ENCODE results near the gene NKPD1.

NKPD1 gene

GRCh38 chr19:45115809-45116615, 44.8 kb downstream of the NKPD1 start:
- H3K36me3 ChIP-seq (ENCODE audit: control insufficient read depth, insufficient read depth, low read length), result no peaks in the 10 kb centered on the region
- H3K27ac ChIP-seq (ENCODE audit: low read depth, low read length), result no peak overlapping the region
- H3K9ac ChIP-seq (ENCODE audit: low read length), result no peak overlapping the region
- H3K4me3 ChIP-seq (ENCODE audit: low read length), result no peak overlapping the region
- no peaks in the 10 kb centered on the region for H3K27me3 ChIP-seq (ENCODE audit: control insufficient read depth, insufficient read depth, low read length)
- H3K4me1 ChIP-seq (ENCODE audit: control insufficient read depth, insufficient read depth, low read length), result peaks cover 3% of the 10 kb centered on the region

- Histone ChIP-seq H3K4me1 (ENCODE audit: control insufficient read depth, insufficient read depth, low read length) (peaks cover 3% of the 10 kb centered on the region), H3K9ac (ENCODE audit: low read length) (no peak overlapping the region), H3K27me3 (ENCODE audit: control insufficient read depth, insufficient read depth, low read length) (no peaks in the 10 kb centered on the region), H3K27ac (ENCODE audit: low read depth, low read length) (no peak overlapping the region), H3K36me3 (ENCODE audit: control insufficient read depth, insufficient read depth, low read length) (no peaks in the 10 kb centered on the region), H3K4me3 (ENCODE audit: low read length) (no peak overlapping the region)
Measured at GRCh38 chr19:45114116-45114515, 46.7 kb downstream of the NKPD1 start.

GRCh38 chr19:45113628-45114027, 47.2 kb downstream of the NKPD1 start:
- H3K9ac ChIP-seq (ENCODE audit: low read length), result no peak overlapping the region
- peaks cover 3% of the 10 kb centered on the region for H3K4me1 ChIP-seq (ENCODE audit: control insufficient read depth, insufficient read depth, low read length)
- no peak overlapping the region for H3K4me3 ChIP-seq (ENCODE audit: low read length)
- no peak overlapping the region for H3K27ac ChIP-seq (ENCODE audit: low read depth, low read length)
- H3K36me3 ChIP-seq (ENCODE audit: control insufficient read depth, insufficient read depth, low read length), result no peaks in the 10 kb centered on the region
- no peaks in the 10 kb centered on the region for H3K27me3 ChIP-seq (ENCODE audit: control insufficient read depth, insufficient read depth, low read length)

DNA sequence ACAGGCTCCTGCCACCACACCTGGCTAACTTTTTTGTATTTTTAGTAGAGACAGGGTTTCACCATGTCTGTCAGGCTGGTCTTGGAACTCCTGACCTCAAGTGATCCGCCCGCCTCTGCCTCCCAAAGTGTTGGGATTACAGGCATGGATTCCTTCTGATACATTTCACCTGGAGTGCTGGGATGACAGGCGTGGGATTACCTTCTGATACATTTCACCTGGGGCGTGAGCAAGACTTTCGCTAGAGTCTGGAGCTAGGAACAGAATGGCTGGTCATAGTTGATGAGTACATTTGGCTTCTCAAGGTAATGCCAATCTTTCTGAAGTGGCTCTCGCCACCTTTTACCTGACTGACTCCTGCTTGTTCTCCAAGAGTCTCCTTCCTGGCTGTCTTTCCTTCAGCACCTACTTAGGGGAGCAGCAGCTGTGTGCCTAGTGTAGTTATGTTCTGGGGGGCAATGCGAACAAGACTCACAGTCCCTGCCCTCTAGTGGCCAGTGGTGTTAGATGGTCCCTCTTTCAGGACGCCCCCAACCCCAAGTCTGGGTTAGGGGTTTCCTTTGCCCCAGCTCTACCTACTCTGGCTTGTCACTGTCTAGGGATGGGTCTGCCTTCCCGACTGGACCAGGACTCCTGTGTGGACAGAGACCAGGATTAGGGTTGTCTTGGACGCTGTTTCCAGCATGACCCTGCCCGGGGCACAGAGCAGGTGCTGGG, 48.5 kb downstream of the NKPD1 start:
- no peaks in the 10 kb centered on the region for H3K27me3 ChIP-seq (ENCODE audit: control insufficient read depth, insufficient read depth, low read length)
- H3K9ac ChIP-seq (ENCODE audit: low read length), result no peak overlapping the region
- H3K27ac ChIP-seq (ENCODE audit: low read depth, low read length), result no peak overlapping the region
- H3K4me1 ChIP-seq (ENCODE audit: control insufficient read depth, insufficient read depth, low read length), result peaks cover 2% of the 10 kb centered on the region
- H3K36me3 ChIP-seq (ENCODE audit: control insufficient read depth, insufficient read depth, low read length), result no peaks in the 10 kb centered on the region
- H3K4me3 ChIP-seq (ENCODE audit: low read length), result no peak overlapping the region

Measured in rectal smooth muscle tissue (tissue), 1 donor.